Prostate gland (tissue), 2 donors: ENCODE results near the gene GRB10.
"Not testable (repeated sequence)": the region's sequence is repeated elsewhere in the genome, so short reads cannot be mapped to it uniquely, and the experiment has no call there.

Source experiments
- CTCF ChIP-seq, 4 experiments: fragments of 200-600 bp in 2 of 4; fragments of 450-650 bp in 2 of 4; sonication (generic) in 2 of 4; IDR thresholded peaks; 1 replicate in 3 of 4; 2 replicates in 1 of 4; pipeline ENCODE4 v1.5.1; 2016 to 2019; ENCODE audit warnings: antibody characterized with exemption in 4 of 4, mild to moderate bottlenecking in 2 of 4, moderate library complexity in 2 of 4
- POLR2A ChIP-seq: fragments of 450-650 bp; IDR thresholded peaks from one replicate; pipeline ENCODE4 v1.6.1; 2016; ENCODE audit warnings: antibody characterized with exemption, mild to moderate bottlenecking

DNA sequence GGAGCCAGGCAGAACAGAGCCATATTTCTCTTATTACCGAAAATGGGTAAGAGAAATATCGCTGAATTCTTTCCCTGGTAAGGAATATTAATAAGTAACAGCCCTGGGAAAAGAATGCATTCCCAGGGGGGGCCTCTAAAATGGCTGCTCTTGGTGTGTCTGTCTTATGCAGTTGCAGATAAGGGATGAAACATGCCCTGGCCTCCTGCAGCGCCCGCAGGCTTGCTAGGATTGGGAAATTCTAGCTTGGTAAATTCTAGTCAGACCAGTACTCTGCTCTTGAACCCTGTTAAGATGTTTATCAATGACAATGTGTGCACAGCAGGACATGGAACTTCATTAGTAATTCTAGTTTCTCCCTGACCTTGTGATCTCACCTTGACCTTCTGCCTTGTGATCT is 199.4 kb downstream of the GRB10 start:
- TF ChIP-seq CTCF (IDR thresholded peaks at IDR 0.05); POLR2A: not testable (repeated sequence)
